ENCODE measurements around the gene PREB.
"Not testable (repeated sequence)": the region's sequence is repeated elsewhere in the genome, so short reads cannot be mapped to it uniquely, and the experiment has no call there.

PREB gene

DNA sequence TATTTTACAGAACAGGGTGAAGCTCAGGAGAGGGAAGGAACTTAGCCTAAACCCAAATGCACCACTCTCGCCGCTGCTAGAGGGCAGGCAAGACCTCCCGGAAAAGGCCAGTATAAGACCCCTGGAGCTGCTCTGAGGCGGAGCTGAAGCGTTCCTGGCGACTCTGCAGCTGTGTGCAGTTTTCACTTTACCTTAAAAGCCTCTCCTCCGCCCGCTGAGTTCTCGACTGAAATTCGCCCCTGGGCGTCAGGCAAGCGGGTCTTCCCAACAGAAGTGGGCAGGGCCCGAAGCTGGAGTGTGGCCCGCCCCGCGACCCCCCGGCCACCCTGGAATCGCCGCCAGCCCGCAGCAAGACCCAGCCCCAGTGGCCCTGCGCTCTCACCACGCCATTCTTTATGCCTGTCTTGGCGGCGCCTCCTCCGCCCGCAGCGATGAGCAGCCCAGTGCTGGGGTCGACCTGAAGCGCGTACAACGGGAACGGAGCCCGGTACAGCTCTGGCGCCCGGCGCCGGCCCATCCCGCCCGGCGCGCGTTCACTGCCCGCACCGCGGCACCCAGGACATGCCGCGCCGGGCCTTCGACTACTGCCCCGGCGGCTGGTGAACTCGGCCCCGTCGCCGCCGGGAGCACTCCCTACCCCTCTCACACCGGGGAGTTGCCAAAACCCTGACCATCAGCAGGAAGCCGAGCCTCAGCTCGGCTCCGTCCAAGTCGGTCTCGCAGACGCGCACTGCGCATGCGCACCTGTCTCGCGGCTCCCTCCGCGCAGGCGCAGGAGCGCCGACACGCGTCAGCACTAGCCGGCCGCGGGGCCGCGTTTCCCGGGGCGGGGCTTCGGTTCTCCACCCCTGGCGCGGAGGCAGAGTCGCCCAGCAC lies at the start of gene PREB:
PREB (minus strand) TSS at position 732 of the 876 bp plus-strand sequence; CDS start at position 517, 215 bp downstream.
- peak; percentile 99 for DNase-seq (ENCODE audit: low spot score)

GRCh38 chr2:27184115-27184514 lies 49.7 kb upstream of the PREB start:
- no peak for DNase-seq (ENCODE audit: low spot score)

DNA sequence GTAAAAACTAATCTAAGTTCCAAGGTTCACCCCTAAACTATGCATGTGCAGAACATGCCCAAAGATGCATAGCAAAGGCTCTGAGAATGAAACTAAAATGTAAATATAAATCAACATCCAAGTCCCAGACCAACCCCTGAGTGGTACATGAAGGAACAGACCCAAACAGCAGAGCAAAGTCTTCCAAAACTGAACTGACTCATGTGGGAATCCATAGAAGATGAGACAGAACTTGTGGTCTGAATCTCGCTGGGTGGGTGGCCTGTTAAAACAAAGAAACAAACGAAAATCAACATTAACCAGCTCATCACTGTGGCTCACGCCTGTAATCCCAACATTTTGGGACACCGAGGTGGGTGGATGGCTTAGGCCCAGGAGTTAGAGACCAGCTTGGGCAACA lies 47.9 kb upstream of the PREB start:
- DNase-seq (ENCODE audit: low spot score): no peak

GRCh38 chr2:27179344-27180000 lies 45.0 kb upstream of the PREB start:
- DNase-seq (ENCODE audit: low spot score): no peak

DNA sequence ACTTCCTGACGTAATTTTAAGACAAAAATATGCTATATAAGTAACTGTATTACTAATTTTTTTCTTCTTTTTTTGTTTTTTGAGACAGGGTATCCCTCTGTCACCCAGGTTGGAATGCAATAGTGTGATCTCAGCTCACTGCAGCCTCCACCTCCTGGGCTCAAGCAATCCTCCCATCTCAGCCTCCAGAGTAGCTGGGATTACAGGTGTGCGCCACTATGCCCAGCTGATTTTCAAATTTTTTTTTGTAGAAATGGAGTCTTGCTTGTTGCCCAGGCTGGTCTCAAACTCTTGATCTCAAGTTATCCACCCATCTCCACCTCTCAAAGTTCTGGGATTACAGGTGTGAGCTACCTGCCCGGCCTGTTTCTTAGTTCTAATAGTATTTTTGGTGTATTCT lies 44.0 kb upstream of the PREB start:
- DNase-seq (ENCODE audit: low spot score): no peak

- no peak for DNase-seq (ENCODE audit: low spot score)
Observed at GRCh38 chr2:27177441-27178351, 43.3 kb upstream of the PREB start.

- DNase-seq (ENCODE audit: low spot score): not testable (repeated sequence)
Observed at GRCh38 chr2:27175781-27176180, 41.3 kb upstream of the PREB start.

DNA sequence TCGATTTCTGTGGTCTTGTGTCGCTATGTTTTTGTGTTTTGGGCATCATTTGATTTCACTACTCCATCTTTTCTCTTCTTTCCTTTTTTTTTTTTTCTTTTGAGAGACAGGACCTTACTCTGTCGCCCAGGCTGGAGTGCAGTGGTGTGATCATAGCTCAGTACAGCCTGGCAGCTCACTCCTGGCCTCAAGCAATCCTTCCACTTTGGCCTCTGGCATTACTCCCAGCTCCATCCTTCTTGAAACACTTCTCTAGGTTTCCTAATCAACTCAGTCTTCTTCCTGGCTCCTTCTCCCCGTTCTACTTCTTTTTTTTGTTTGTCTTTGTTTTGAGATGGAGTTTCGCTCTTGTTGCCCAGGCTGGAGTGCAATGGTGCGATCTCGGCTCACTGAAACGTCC lies 40.9 kb upstream of the PREB start:
- DNase-seq (ENCODE audit: low spot score): no peak

DNA sequence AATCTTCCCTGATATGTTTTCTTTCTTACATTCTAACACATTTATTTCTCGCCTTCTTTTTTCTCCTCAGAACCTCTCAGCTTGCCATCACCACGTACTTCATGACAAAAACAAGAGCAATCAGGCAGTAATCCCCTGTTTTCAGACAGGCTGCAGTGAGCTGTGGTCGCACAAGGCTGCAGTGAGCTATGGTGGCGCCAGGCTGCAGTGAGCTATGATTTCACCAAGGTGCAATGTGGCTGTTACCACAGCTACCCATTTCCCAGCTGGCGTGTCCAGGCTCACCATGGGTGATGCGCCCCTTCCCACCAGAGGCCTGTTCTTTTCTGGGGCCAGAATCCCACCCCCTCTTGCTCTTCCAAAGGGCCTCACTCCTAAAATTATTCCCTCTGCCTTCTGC lies 40.2 kb upstream of the PREB start:
- no peak for DNase-seq (ENCODE audit: low spot score)

DNA sequence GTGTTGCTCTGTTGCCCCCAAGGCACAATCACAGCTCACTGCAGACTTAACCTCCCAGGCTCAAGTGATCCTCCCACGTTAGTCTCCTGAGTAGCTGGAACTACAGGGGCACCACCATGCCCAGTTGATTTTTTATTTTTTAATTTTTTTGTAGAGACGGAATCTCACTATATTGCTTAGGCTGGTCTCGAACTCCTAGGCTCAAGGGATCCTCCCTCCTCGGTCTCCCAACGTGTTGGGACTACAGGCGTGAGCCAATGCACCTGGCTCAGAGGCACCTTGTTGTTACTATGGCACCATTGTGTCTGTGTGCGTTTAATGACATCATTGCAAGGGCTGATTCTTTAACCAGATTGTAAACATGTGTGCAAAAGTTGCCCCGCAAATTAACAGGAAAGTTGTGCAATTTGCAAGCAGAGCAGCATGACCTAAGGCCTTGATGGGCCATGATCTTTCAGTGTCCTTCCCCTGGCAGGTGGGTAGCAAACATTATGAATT lies 37.0 kb upstream of the PREB start:
- DNase-seq (ENCODE audit: low spot score): no peak

GRCh38 chr2:27170581-27171337 lies 36.3 kb upstream of the PREB start:
- DNase-seq (ENCODE audit: low spot score): no peak

DNA sequence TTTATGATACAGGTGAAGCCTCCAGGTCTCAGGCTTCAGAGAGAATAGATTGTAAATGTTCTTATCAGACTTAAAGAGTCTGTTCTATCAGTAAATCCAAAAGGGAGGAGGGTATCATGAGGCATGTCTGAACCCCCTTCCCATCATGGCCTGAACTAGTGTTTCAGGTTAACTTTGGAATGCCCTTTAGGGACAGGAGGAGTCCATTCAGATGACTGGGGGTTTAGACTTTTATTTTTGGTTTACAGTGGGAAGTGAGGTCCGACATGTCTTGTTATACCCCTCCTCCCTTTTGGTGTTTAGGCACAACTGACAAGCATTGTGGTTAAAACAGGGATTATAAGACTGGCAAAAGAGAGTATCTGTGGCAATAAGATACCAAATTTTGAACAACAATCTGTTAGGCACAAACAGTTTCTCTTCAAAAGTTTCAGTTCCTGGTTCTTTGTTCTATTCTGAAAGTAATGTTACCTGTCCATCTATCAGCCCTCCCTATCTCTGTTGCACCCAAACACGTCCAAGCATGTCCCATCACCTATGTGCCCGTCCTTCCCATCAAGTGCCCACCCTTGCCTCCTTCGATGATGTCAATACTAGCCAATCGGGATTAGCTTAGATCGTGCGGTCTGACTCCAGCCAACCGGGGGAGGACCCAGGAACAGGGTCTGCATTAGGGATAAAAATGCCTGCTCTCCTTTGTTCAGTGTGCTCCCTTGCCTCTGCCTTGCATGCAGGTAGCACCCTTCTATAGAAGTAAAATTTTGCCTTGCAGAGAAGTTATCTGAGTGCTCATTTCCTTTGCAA lies 30.7 kb upstream of the PREB start:
- DNase-seq (ENCODE audit: low spot score): no peak

DNA sequence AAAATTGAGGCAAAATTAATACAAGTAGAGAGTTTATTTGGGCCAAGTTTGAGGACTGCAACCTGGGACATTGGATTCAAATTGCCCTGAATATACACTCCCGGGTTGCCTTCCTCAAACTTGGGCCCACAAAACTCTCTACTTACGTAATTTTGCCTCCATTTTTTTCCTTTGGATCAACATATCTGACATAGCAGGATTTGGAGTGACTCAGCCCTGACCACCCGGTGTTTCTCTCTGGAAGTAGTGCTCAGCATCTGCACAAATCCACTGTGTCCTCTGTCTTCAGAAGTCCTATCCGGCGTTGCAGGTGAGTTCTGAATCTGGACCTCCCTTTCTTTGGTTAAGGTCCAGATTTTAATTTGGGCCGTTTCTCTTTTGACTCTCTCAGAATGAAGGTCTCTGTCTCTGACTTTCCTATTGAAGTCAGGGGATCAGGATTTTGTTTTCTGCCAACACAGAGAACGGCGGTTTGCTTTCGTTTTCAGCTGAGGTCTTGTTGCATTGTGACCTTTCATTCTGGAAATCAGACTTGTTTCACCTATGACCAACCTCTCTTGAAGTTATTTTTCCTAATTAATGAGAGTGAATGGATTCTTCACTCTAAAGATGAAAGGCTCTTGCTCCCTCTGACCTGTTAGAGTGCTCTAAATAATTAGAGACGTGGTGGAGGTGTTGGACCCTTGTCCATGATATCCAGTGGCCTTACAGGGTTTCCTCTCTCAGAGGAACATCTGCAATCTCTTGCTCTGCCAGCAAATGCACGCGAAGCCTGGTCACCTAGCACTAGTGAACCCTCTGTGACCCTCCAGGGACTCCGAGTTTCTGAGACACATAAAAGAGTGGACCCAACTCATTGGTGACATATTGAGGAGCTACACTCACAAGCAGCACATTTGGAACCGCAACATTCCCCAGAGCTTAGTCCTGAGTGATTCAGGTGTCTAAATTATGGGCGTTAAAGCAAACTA lies 28.0 kb upstream of the PREB start:
- DNase-seq (ENCODE audit: low spot score): no peak

DNA sequence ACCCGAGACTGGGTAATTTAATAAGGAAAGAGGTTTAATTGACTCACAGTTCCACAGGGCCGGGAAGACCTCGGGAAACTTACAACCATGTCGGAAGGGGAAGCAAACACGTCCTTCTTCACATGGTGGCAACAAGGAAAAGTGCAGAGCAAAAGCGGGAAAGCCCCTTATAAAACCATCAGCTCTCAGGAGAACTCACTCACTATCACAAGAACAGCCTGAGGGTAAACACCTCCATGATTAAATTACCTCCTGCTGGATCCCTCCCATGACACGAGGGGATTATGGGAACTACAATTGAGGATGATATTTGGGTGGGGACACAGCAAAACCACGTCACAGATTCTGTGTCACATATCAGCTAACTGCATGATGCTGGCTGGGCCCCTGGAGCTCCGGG lies 25.8 kb upstream of the PREB start:
- DNase-seq (ENCODE audit: low spot score): no peak

- DNase-seq (ENCODE audit: low spot score): no peak
Observed at GRCh38 chr2:27159271-27159670, 24.8 kb upstream of the PREB start.

- DNase-seq (ENCODE audit: low spot score): no peak
Observed at GRCh38 chr2:27158468-27158867, 24.0 kb upstream of the PREB start.

GRCh38 chr2:27155069-27155520 lies 20.7 kb upstream of the PREB start:
- DNase-seq (ENCODE audit: low spot score): no peak

DNA sequence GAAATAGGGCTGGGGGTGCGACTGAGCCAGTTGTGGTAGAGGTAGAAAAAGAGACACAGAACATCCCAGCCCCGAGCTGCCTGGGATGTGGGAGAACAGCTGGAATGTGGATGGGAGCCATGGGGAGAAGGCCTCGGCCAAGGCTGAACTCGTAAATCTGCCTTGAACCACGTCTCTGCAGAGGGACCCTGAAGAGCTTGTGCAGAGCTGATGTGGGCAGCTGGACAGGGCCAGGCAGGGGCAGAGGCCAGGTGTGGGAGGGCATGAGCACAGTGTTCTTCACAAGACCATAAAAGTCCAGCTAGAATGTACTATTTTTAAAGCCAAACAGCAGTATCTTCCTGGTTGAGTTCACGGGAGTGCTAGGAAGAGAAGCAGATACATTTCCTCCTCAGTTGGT lies 20.1 kb upstream of the PREB start:
- DNase-seq (ENCODE audit: low spot score): no peak

- DNase-seq (ENCODE audit: low spot score): no peak
Observed at GRCh38 chr2:27152796-27153464, 18.5 kb upstream of the PREB start.
